Fibroblast of peridontal ligament (primary cell): ENCODE measurements around the gene KRTAP10-12.
"Not testable (repeated sequence)": the region's sequence is repeated elsewhere in the genome, so short reads cannot be mapped to it uniquely, and the experiment has no call there.

Experiments
- DNase-seq: peaks from one replicate; pipeline ENCODE4 v3.0.0-alpha.2; 2010; ENCODE audit errors: extremely low read depth

The KRTAP10-12 gene

DNA sequence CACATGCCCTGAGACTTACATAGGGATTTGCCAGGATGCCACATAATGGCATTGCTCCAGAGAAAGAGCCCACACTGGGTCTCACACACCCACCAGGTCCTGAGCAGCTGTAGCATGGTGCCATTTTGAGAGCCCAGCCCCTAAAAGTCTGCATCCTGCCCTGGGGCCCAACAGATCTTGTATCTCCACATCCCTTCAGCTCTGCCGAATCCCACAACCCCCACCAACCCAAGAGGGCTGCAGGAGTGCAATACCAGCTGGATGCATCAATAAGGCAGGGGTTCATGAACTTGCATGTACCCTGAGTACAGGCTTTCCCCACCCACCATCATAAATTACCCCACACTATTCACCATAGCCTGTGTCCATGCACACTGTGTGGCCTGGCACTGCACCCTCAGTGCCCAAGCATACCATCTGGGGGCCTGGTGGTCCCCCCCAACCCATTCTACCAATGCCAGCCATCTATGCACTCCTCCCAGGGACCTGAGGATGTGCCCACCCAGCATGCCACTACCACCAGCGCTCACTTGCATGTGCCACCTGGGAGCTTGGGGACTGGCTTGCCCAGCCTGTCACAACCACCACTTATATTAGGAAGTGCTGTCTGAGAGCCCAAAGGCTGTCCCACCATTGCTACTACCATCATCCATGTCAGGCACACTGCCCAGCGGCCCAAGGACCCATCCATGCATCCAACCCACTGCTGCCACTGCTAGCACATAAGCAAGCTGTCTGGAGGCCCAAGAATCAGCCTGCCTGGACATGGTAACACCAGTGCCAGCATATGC lies 26.1 kb upstream of the KRTAP10-12 start:
- DNase-seq: no peak

DNA sequence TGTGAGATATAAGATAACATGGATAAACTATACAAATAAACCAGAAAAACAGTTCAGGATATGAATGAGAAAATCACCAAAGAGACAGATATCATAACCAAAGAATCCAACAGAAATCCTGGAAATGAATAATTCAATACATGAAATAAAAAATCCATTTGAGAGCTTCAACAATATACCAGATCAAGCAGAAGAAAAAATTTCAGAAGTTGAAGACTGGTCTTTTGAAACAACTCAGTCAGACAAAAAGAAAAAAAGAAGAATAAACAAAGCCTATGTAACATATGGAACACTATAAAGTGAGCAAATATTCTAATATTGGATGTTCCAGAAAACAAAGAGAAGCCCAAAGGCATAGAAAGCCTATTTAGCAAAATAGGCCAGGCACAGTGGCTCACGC lies 25.1 kb upstream of the KRTAP10-12 start:
- no peak for DNase-seq

DNA sequence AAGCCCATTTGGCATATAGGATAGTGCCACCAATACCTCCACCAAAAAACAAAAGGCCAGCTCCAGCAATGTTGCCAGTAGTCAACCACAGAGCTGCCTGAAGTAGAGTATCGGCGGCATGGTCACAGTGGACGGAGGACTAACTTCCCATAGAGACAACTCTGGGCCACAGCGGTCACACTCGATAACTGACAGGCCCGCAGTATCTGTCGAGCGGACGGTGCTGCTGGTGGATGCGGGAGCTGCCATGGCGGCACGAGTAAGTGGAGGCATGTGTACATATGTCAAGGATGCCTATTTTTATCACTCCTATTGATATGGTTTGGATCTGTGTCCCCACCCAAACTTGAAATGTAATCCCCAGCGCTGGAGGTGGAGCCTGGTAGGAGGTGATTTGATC lies 19.1 kb upstream of the KRTAP10-12 start:
- no peak for DNase-seq

DNA sequence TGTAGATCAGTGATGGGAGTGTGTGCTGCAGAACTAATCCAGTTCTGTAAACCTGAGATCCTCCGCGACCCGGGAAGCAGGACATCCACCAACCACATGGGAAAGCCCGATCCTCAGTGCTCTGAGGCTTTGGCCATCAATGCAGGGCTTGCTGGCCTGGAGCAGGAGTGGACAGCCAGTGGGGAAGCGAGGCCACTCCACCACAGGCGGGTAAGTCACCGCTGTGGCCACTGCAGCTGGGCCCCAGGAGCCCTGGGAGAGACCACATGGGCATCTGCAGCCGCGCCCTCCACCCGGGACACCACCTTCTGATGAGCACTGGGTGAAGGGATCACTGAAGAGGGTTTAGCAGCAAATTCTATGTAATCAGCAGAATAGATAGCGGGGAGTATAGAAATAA lies 15.8 kb upstream of the KRTAP10-12 start:
- no peak for DNase-seq

DNA sequence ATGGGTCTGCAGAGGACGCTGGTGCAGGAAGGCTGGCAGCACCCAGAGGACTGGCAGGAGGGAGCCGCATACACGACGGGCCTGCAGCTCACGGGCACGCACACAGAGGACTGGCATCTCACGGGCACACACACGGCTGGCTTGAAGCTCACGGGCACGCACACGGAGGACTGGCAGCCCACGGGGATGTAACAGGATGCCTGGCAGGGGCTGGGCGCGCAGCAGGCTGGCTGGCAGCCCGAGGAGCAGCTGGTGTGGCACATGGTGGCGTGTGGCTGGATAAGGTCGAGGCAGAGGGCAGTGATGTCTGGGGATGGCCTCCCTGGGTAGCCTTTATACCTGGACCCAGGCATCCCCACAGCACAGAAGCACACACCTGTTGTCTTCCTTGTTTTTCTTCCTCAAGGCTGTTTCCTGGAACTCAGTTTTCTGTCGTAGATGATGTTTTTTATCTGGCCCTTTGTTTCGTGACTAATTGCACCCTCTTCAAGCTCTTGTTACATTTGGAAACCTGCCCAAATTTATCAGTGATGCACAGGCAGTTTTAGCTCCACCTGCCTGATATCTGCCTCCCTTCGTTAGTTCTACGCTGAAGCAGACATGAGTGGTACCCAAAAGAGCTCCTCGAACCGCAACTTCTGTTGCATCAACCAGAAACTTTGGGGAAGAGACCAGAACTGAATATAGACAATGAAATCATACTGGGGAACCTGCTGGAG lies 15.0 kb upstream of the KRTAP10-12 start, which contains the start of gene KRTAP12-1:
Gene KRTAP12-1, minus strand, starts transcription at position 303 of the 719 bp plus-strand sequence. Its CDS starts 40 bp downstream, at position 263.
- no peak for DNase-seq

DNA sequence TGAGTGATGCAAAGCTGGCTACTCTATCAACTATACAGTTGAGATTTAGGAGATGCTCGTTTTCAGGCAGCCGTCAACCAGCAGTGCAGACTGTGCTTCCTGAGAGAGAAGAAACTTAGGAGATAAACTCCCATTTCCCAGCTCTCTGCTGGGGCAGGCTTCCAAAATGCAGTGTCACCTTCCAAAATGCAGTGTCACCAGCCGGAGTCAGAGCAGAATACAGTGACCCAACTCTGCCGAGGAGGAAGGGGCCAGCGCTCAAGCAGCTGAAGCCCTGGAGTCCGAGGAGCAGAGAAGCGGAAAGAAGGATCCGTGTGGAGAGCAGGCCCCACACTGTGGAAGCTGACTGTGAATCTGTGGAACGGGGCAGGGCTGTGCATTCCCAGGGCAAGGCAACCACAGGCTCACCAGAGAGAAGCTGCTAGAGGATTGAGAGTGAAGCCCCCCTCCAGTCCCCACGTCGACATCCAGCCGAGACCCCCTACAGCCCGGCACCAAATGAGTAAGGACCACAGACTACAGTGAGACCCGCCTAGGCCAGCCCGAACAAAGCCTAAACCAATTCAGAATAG lies 14.3 kb upstream of the KRTAP10-12 start:
- DNase-seq: no peak

DNA sequence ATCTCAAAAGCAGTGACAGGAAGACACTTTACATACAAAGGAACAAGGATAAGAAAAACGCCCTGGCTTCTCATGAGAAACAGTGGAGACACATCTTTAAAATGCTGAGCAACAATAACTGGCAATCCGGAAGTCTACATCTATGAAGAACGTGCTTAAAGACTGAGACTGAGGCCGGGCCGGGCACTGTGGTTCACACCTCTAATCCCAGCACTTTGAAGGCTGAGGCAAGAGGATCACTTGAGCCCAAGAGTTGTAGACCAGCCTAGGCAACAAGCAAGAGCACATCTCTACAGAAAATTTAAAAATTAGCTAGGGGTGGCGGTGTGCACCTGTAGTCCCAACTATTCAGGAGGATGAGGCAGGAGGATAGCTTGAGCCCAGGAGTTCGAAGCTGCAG lies 12.9 kb upstream of the KRTAP10-12 start:
- DNase-seq: no peak

DNA sequence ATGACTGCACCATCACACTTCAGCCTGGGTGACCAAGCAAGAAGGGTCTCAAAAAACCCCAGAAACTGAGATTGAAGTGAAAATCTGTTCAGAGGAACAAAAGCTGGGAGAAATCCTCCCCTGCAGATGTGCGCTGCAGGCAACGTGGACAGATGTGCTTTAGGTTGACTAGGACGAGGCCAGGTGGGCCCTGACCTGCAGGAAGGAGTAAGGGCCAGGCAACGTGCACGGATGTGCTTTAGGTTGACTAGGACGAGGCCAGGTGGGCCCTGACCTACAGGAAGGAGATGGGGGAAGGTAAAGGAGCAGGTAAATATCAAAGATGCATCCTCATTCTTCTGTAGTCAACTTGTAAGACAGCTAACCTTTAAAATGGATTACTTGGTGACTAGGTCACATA lies 12.5 kb upstream of the KRTAP10-12 start:
- no peak for DNase-seq

DNA sequence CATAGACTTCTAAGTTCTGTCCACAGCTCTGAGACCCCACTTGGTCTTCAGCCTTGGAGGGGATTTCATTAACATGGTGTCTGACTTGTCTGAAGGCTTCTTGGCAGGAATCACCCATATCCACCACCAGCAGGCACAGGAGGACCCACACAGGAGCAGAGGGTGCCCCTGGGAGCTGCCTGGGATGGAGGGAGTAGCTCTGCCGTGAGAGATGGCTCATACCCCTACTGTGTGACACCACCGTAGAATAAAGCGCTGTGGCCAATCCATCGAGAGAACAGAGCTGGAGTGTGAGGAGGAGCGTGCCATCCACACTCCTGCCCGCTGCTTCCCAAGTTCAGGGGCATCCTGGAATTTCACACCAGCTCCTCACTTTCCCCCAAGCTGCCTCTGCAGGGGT lies 11.9 kb upstream of the KRTAP10-12 start:
- not testable (repeated sequence) for DNase-seq

DNA sequence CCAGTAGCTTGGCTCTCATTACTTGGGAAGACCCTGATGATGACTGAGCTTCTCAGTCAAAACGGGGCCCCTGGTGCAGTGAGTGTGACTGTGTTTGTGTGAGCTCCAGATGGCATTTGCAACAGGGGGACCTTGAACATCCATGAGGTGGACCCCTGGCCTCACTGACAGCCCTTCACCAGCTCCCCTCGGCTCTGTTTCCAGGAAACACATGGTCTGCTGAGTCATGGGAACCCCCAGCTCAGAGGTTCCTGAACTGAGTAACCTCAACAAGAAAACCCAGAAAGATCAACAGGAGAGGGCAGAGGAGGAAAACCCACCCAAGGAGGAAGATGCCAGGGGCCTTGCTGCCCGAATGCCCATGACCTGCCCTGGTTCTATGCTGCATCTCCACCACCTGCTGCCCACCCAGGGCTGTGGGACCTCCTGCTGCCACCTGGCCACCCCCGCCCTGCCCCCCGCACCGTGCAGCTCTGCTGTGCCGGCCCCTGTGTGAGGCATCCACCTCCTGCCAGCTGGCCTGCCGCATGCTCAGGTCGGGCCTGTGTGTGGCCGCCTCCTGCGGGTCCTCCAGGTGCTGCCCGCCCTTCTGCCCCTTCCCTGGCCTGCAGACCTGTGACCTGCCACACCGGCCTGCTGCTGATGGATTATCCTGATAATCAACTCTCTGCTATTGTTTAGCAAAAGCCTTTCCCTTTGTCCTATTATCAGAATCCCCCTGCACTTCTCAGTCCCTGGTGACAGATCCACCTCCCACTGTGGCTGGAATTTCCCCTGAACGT lies 10.8 kb upstream of the KRTAP10-12 start:
- no peak for DNase-seq

DNA sequence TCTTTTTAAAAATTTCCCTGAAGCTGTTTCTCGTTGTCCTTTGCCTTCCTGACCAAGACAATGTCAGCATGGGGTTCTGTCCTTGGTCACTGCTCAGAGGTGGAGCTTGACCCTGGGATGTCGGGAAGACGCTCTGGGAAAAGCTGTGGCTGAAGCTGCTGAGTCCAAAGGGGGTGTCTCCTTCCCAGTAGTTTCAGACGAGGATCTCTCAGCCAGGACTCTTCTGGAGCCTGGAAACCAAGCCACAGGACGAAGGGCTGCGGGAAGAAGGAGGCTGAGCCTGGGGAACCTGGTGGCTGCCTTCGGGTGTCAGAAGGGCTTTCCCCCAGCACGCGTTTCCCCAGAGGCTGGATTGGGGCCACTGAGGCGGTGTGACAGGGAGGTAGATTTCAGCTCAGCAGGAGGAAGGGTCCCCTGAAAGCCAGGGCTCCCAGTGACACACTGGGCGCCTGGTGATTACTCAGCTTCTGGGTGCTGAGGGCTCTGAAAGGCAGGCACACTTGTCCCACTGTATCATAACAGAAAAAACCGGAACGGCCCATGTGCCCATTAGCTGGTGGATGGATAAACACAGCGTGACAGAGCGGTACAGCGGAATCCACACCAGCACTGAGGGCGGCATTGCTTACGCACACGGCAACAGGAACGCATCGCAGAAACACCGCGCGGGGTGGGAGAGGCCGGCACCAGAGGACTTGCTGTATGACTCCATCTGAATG lies 10.0 kb upstream of the KRTAP10-12 start:
- DNase-seq: no peak

DNA sequence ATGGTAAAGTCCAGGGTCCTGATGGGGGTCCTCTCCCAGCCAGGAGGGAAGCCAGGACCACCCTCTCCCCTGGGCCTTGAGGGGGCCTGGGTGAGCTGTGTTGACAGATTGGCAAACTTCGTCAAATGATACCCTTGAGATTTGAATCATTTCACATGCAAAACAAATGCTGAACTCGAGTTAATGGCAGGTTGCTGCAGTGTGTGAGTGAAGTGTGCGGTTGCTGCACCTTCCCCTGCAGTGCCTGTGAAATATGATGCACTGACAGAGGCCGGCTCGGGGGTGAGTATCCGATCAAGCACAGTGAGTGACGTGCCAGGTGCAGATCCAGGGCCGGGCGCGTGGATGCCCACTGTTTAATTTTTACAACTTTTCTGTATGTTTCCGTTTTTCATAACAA lies 9.3 kb upstream of the KRTAP10-12 start:
- DNase-seq: no peak

DNA sequence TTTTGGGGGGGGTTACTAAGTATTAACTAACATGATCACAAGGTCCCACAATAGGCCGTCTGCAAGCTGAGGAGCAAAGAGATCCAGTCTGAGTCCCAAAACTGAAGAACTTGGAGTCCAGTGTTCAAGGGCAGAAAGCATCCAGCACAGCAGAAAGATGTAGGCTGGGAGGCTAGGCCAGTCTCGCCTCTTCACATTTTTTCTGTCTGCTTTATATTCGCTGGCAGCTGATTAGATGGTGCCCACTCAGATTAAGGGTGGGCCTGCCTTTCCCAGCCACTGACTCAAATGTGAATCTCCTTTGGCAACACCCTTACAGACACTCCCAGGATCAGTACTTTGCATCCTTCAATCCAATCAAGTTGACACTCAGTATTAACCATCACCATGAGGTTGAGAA lies 7.2 kb upstream of the KRTAP10-12 start:
- DNase-seq: not testable (repeated sequence)

DNA sequence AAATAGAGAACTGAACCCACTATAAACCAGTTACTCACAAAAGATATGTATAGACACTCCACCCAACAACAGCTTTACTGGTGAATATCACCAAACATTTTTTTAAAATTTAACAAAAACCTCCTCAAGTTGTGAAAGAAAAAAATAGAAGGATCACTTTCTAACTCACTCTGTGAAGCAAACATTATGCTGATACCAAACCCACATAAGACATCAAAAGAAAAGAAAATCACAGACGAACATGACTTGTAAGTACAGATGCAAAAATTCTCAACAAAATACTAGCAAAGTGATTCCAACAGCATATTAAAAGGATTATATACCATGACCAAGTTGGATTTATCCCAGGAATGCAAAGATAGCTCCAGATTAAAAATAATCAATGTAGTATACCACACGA lies 5.3 kb upstream of the KRTAP10-12 start:
- DNase-seq: no peak

DNA sequence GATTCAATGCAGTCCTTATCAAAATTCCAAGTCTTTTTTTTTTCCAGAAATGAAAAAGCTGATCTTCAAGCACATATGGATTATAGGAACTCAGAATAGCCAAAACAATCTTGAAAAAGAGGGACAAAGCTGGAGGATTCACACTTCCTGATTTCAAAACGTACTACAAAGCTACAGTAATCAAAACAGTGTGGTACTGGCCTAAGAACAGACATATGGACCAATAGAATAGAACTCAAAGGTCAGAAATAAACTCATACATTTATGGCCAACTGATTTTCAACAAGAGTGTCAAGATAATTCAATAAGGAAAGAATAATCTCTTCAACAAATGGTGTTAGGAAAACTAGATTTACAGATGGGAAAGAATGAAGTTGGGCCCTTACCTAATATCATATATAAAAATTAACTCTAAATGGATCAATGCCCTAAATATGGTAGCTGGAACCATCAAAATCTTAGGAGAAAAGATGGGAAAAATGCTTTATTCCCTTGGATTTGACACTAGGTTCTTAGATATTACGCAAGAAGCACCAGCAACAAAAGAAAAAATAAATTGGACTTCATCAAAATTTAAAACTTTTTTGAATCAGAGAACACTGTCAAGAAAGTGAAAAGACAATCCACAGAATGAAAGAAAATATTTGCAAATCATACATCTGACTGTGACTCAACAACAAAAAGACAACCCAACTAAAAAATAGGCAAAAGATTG lies 4.0 kb upstream of the KRTAP10-12 start:
- no peak for DNase-seq

DNA sequence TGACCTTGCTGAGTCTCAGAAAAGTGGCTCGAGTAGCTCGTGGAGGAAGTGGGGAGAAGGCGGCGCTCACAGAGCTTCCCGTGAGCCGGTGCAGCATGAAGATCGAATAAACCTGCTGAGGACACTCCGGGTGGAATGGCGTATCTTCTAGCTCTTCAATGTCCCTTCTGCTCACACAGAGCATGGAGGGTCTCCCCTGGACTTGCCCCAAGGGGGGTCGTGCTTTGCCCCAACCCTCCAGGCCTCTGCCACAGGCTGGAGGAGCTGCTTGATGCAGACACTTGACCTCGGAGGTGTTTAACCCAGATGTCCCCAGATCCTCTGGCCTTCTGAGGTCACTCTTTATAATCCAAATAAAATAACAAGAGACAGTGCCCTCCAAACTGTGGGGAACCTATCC lies 2.2 kb upstream of the KRTAP10-12 start:
- no peak for DNase-seq

DNA sequence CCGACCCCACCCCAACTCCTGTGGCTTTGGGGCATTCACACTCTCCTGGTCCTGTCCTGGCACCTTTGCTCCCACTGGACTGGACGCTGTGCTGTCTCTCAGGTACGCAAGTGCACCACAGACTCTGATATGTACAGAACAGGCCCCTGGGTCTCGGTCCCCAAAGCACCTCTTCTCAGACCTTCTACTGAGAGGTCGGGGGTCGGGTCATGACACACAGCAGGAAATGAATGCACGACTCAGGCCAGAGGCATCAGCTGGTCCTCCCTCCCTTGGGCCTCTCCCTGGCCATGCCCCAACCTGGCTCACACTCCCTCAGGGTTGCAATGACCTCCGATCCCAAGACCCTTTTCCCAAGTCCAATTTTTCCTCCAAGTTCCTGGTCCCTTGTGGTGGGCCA lies 1.8 kb upstream of the KRTAP10-12 start:
- DNase-seq: no peak

DNA sequence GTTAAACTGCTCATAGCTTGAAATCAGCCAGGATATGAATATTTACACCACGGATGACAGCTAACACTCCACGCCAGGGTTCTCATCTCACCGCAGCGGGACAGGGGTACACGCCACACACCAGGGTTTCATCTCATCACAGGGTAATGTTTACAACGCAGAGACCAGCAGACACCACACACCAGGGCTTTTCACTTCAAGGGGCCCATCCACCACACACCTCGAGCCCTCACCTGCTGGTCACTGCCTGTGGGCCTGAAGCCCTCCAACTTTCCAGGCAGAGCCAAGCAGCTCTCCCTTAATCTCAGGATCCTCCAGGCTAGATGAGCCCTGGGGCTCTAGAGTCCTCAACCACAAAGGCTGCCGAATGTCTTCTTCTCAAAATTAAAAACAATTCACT lies 1.3 kb upstream of the KRTAP10-12 start:
- DNase-seq: no peak

DNA sequence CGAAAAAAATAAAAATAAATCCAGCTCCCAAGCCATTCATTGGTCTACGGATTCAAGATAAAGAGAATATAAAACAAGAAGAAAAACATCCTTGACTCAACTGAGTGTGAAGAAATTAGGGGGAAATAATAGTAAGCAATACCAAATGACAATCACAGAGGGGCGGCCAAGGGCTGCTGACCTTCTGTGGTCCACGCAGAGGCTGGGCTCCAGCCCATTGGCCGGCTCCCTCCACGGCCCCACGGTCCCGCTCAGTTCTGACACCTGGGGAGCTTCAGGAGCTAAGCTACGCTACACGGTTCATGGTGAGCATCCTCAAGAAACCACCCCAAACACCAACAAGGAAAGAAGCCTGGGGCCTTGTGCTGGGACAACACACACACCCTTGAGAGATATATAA lies 400 bp upstream of the KRTAP10-12 start:
- no peak for DNase-seq

DNA sequence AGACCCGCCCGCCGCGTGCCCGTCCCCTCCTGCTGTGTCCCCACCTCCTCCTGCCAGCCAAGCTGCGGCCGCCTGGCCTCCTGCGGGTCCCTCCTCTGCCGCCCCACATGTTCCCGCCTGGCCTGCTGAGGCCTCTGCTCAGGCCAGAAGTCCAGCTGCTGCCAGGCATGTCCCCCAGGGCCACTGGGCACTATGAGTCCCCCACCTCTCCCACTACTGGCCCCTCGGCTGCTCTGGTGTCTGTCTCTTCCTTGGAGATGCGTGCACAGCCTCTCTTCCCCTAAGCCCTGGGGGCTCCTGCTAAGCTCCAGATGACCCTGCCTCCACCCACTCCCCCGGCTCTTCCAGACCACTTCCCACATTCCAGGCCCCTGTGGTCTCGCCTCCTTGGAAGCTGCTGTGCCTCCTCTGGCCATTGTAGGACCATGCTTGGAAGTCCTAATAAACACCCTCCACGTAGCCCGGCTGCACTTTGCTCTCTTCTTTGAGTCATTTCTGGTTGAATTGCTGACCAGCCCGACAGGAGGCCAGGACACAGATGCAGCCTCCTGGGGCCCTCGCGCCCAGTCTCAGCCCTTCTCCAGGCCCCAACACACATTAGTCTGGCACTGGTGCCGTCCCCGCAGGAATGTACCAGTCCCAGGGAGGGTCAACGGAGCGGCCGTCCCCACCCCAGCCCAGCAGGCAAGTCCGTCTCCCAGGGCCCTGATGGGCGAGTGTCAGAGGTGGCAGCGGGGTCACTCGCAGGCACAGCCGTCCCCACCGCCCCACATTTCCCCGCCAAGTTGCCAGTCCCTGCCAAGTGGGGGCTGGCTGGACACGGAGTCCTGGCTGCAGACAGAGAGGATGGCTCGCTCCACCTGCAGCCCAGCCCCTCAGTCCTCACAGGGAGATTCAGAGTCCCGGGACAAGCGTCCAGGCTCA lies 1.1 kb downstream of the KRTAP10-12 start:
- no peak for DNase-seq
